ENCODE data around the gene PLA2G15.

The PLA2G15 gene

DNA sequence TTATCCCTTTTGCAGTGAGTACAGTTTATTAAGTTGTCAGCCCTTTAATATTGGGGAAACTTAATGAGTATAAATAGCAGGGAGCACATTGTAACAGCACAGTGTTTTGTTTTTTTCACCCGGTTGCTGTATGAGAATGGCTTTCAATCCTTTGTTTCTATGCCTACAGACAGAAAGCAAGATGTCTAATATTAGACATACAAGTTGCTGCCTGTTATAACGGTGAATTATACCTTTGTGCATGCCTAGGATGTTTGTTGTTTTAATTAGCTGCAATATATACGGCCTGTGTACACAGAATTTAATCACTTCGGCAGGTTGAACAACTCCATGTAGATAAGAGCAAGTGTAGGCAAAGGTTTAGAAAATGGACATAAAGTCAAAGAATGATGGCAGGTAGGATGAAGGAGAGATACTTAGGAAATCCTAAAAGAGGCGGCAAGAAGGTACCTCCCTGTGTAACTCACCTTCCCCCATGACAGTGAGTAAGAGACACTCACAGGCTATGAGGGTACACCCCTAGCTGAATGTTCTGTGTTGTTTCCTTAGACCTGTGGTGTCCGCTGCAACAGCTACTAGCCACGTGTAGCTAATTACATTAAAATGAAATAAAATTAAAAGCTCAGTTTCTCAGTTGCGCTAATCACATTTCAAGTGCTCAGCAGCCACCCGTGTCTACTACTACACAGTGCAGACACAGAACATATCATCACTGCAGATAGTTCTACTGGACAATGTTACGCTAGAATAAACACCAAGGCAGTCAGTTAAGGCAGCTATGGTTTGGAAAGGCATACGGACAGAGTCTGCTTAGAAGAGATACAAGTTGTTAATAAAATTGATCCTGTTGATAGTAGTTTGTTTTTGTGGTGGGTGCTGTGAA is 54.6 kb downstream of the PLA2G15 start:
- DNase-seq, result no peak

DNA sequence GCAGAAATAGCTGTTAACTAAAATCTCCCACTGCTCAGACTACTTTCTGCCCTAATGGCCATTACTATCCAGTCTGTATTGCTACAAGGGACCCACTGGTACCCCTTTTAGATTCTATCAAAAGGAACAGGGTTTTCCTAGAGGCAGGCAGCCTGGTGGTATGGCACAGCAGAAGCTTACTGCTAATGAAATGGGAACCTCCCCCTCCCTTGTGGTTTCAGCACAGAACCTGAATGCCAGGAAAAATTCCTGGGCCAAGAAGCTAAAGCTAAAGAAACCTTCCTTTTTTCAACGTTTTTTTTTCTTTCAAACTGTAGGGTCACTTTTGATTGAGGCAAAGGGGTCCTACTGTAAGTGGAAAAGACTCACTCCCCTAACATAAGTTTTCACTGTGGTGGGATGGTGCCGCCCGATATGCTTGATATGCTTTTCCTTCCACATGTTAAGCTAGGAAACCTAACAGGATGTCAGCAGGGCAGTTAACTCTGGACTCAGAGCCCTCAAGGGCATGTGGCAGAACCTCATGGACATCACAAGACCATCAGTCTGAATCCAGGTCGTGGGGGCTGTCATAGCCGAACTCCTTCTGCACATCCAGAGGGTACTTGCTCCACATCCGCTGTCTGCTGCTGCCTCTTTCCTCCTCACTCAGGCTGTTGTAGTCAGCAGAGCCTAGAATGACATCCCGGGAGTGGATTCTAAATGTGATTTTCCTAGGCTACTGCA is 55.7 kb downstream of the PLA2G15 start:
- no peak for DNase-seq

DNA sequence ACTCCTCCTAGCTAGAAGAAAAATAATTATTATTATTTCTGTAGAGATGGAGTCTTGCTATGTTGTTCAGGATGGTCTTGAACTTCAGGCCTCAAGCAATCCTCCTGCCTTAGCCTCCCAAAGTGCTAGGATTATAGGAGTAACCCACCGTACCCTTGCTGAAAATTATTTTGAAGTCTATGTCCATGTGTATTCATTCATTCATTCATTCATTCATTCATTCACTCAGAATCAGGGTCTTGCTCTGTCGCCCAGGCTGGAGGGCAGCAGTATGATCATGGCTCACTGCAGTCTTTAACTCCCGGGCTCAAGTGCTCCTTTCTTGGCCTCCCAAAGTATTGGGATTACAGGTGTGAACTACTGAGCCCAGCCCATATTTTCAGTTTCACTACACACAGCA is 61.5 kb downstream of the PLA2G15 start:
- no peak for DNase-seq

DNA sequence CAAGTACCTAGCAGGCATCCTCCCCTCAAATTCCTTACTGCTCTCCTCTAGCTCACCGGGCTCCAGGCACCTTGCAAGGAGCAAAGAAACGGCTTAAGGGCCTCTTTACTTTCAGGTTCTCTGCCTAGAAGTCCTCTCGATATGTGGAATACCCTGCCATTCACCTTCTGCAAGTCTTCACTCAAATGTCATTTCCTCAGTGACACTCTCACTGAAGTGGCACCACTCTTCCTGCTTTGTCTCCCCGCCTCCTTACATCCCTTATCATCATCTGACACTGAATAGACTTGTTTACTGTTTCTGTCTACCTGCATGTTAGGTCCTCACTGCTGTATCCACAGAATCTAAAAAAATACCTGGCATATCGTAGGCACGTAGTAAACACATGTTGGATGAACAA is 64.6 kb downstream of the PLA2G15 start:
- DNase-seq, result peak; percentile 9

DNA sequence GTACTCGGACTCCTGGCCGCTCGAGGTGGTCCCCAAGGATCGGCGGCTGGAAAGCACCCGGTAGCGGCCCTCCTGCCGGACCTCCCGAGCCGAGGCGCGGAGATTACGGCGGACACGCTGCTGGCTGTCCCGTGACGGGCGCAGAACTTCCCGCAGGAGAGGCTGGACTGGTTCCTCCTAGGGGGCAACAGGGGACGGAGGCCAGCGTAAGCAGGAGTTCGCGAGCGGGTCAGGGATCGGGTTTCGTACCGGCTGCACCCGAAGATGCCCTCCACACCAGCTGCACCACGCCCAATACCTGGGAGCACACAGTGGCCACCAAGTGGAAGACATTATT is 65.2 kb downstream of the PLA2G15 start:
- DNase-seq, result peak; percentile 49
